ENCODE data around the gene NABP1.

DNA sequence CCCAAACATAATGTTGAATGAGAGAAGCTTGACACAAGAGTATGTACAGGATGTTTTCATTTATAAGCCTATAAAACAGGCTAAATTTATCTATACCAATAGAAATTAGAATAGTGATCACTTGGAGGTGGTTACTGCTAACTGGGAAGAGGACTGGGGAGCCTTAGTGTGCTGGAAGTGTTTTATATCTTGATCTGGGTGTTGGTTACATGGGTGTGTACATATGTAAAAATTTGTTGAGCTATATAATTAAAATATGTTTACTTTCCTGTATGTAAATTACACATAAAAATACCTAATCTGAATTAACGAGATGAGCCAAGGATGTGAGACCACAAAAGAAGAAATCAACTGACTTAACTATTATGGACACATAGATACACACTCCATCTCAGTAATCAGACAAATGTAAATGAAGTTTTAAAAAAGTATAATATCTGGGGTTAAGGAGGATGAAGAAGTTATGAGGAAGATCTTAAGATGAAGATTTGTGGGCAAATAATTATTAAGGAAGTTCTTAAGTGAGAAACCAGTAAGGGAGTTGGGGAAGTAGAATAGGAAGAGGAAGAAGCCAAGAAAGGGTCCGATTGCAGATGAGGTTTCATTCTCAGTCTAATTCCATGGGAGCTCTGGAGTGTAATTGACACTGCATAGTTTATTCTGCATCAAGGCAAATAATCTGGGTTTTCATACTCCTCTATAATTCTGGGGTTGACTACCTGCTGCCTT is 32.3 kb upstream of the NABP1 start:
- TF ChIP-seq POLR2A (IDR thresholded peaks at IDR 0.05; ENCODE audit: low read length) (no peak), GATA1 (IDR thresholded peaks at IDR 0.05; ENCODE audit: low read depth, low read length) (no peak)

All from erythroblast (primary cell).